Measurements from ENCODE around the gene DYNLRB2. TPM values are rescaled to one million over a fixed set of nuclear protein-coding genes. Genes with fewer than 3 reads are reported as not detected.

DYNLRB2 gene
- total RNA-seq, 1 experiment from 2014 or later: not detected

DNA sequence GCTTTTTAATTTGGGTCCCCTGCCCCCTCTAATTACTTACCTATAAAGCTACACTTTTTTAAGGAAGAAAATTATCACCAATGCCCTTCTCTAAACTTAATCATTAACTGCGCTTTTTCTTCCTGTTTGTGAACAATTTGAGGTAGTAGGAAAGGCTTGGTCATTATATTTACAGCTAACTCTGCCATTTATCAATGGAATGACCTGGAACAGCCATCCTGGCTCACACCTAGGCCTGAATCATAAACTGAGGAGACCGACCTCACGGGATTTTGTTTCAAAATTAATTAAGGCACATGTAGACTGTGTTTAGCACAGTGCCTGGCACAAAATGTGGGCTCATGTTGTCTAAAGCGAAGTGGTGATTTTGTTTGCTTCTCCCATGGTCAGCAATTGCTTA is 15.4 kb upstream of the DYNLRB2 start:
- Mint-ChIP-seq H3K27me3 (ENCODE audit: unreplicated experiment) (no peaks in the 10 kb centered on the region), H3K4me1 (ENCODE audit: low read depth, unreplicated experiment) (no peaks in the 10 kb centered on the region), H3K27ac (ENCODE audit: unreplicated experiment) (no peak overlapping the region), H3K4me3 (ENCODE audit: low read depth, unreplicated experiment) (no peak overlapping the region), H3K36me3 (ENCODE audit: insufficient read depth, unreplicated experiment) (no peaks in the 10 kb centered on the region), H3K9me3 (ENCODE audit: low read depth, unreplicated experiment) (no peaks in the 10 kb centered on the region)
- intact Hi-C loops (cut with micrococcal nuclease; ENCODE audit: unreplicated experiment): loop anchor here (10.0 kb wide), 1 partner anchor 521 kb away; no protein-coding TSS in a partner anchor
- TF ChIP-seq, protein P1, sequence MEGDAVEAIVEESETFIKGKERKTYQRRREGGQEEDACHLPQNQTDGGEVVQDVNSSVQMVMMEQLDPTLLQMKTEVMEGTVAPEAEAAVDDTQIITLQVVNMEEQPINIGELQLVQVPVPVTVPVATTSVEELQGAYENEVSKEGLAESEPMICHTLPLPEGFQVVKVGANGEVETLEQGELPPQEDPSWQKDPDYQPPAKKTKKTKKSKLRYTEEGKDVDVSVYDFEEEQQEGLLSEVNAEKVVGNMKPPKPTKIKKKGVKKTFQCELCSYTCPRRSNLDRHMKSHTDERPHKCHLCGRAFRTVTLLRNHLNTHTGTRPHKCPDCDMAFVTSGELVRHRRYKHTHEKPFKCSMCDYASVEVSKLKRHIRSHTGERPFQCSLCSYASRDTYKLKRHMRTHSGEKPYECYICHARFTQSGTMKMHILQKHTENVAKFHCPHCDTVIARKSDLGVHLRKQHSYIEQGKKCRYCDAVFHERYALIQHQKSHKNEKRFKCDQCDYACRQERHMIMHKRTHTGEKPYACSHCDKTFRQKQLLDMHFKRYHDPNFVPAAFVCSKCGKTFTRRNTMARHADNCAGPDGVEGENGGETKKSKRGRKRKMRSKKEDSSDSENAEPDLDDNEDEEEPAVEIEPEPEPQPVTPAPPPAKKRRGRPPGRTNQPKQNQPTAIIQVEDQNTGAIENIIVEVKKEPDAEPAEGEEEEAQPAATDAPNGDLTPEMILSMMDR (IDR thresholded peaks at IDR 0.05; ENCODE audit: unreplicated experiment): no peak
- no TSS peak for BruUV-seq (replicated peaks)
- no peak for DNase-seq
- CTCF ChIA-PET: interaction anchor here (0.6 to 1.6 kb wide), 3 partner anchors 287 to 1498 kb away, joined by 3 read pairs; no protein-coding TSS in a partner anchor

DNA sequence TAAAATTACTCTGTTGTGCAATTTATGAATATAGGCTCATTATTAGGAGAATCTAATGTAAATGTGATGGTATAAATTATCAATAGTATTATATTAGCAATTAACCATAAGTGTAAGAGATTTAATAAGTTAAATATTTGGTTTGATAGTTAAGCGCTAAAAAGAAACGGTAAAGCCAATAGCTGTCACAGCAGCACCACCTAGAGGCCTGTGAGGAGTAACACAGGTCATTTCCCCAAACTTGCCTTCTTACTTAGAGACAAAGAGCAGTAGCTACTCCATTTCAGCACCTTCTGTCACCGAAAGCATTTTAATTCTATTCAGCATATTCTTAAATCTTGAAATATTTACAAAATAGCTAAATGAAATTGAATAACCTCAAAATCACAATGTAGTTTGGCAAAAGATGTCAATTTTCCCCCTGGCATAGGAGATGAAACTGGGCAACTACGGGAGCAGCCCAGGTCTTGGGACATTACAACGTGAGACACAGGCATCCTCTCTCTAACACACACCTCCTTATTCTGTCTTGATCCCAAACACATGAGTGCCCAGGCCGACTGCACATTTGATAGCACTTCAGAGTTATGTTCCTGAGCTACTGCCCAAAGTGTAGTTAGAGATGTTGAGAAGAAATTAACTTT is 14.3 kb upstream of the DYNLRB2 start:
- TF ChIP-seq, protein P1 (IDR thresholded peaks at IDR 0.05; ENCODE audit: unreplicated experiment): peak; percentile 73
- Mint-ChIP-seq H3K9me3 (ENCODE audit: low read depth, unreplicated experiment) (no peaks in the 10 kb centered on the region), H3K4me1 (ENCODE audit: low read depth, unreplicated experiment) (no peaks in the 10 kb centered on the region), H3K4me3 (ENCODE audit: low read depth, unreplicated experiment) (no peak overlapping the region), H3K27ac (ENCODE audit: unreplicated experiment) (no peak overlapping the region), H3K36me3 (ENCODE audit: insufficient read depth, unreplicated experiment) (no peaks in the 10 kb centered on the region), H3K27me3 (ENCODE audit: unreplicated experiment) (no peaks in the 10 kb centered on the region)
- DNase-seq: peak; percentile 71
- intact Hi-C loops (cut with micrococcal nuclease; ENCODE audit: unreplicated experiment): loop anchor here (1.0 to 10.0 kb wide), 3 partner anchors 298 to 522 kb away; no protein-coding TSS in a partner anchor
- no TSS peak for BruUV-seq (replicated peaks)
- CTCF ChIA-PET: interaction anchor here (1.4 to 1.6 kb wide), 2 partner anchors 9 to 299 kb away, joined by 3 to 7 read pairs; no protein-coding TSS in a partner anchor

DNA sequence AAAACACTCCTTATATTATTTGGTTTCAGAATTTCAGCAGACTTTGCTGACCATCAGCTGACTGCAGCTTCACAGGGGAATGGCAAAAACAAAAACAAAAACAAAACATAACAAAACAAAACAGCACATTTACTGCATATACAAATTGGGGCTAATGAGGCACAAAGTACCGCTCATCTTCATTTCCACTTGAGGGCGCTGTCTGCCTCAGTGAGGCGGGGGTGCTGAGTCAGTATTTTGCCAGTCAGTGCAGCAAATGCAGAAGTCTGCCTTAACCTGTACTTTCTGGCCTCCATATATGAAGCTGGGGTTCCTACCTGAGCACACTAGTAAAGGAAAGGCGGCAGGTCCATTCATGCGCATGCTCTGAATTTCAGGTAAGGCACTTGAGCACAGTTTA is 13.5 kb upstream of the DYNLRB2 start:
- H3K9me3 Mint-ChIP-seq (ENCODE audit: low read depth, unreplicated experiment): no peaks in the 10 kb centered on the region
- H3K4me3 Mint-ChIP-seq (ENCODE audit: low read depth, unreplicated experiment): no peak overlapping the region
- H3K27me3 Mint-ChIP-seq (ENCODE audit: unreplicated experiment): no peaks in the 10 kb centered on the region
- H3K36me3 Mint-ChIP-seq (ENCODE audit: insufficient read depth, unreplicated experiment): no peaks in the 10 kb centered on the region
- TF ChIP-seq, protein P1 (IDR thresholded peaks at IDR 0.05; ENCODE audit: unreplicated experiment): no peak
- H3K27ac Mint-ChIP-seq (ENCODE audit: unreplicated experiment): no peak overlapping the region
- BruUV-seq (replicated peaks): no TSS peak
- peak; percentile 26 for DNase-seq
- intact Hi-C loops (cut with micrococcal nuclease; ENCODE audit: unreplicated experiment): loop anchor here (1.0 to 10.0 kb wide), 3 partner anchors 297 to 522 kb away; no protein-coding TSS in a partner anchor
- H3K4me1 Mint-ChIP-seq (ENCODE audit: low read depth, unreplicated experiment): no peaks in the 10 kb centered on the region
- CTCF ChIA-PET: interaction anchor here (1.4 kb wide), 1 partner anchor 10 kb away, joined by 7 read pairs; no protein-coding TSS in a partner anchor

DNA sequence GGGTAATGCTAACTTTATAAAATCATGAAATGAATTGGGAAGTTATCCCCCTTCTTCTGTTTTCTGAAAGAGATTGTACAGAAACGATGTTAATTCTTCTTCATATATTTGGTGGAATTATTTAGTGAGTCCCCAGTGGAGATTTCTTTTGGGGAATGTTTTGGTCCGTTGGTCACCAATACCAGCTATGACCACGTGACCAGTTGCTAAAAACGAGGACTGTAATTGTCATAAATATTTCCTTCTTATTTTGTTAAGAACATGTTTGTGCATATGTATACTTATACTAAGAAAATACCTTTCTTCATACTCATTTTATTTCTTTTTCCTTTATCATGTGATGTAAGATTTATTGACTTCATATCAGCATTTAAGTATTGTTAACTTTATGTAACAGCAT is 10.3 kb upstream of the DYNLRB2 start:
- no peak overlapping the region for H3K27ac Mint-ChIP-seq (ENCODE audit: unreplicated experiment)
- no peak overlapping the region for H3K4me3 Mint-ChIP-seq (ENCODE audit: low read depth, unreplicated experiment)
- no peak for DNase-seq
- CTCF ChIA-PET: no interaction called here
- no peaks in the 10 kb centered on the region for H3K36me3 Mint-ChIP-seq (ENCODE audit: insufficient read depth, unreplicated experiment)
- no peaks in the 10 kb centered on the region for H3K4me1 Mint-ChIP-seq (ENCODE audit: low read depth, unreplicated experiment)
- TF ChIP-seq, protein P1 (IDR thresholded peaks at IDR 0.05; ENCODE audit: unreplicated experiment): no peak
- no peaks in the 10 kb centered on the region for H3K9me3 Mint-ChIP-seq (ENCODE audit: low read depth, unreplicated experiment)
- H3K27me3 Mint-ChIP-seq (ENCODE audit: unreplicated experiment): peaks cover 13% of the 10 kb centered on the region
- intact Hi-C loops (cut with micrococcal nuclease; ENCODE audit: unreplicated experiment): no loop called here
- BruUV-seq (replicated peaks): no TSS peak

Data from Calu3 (cell line).